Left lung (tissue), 10 donors: ENCODE data around the gene TSPAN32. TPM values are rescaled to one million over a fixed set of nuclear protein-coding genes. Genes with fewer than 3 reads are reported as not detected.

ENCODE experiments used
- ATAC-seq: fragments of 200-7000 bp; cut with Tn5 transposase; one replicate; pipeline ENCODE4 v1.9.1; 2020; ENCODE audit warnings: moderate library complexity
- DNase-seq, 4 donors: peaks; one replicate each; pipeline ENCODE4 v3.0.0-alpha.2; 2013 to 2020
- H3K27ac ChIP-seq, 2 donors: fragments of 200-600 bp; sonication (generic) in 1 of 2; one replicate each; pipeline versions ENCODE4 v1.5.0 to v1.8.0; 2020 to 2021
- H3K27me3 ChIP-seq, 2 donors: fragments of 200-600 bp; sonication (generic) in 1 of 2; one replicate each; pipeline versions ENCODE4 v1.5.0 to v1.8.0; 2020 to 2021
- H3K36me3 ChIP-seq, 2 donors: fragments of 200-600 bp; sonication (generic) in 1 of 2; one replicate each; pipeline versions ENCODE4 v1.5.0 to v1.8.0; 2020 to 2021
- H3K4me1 ChIP-seq, 2 donors: fragments of 200-600 bp; one replicate each; pipeline ENCODE4 v1.8.0; 2021
- H3K4me3 ChIP-seq, 2 donors: fragments of 200-600 bp; sonication (generic) in 1 of 2; one replicate each; pipeline versions ENCODE4 v1.5.0 to v1.8.0; 2020 to 2021; ENCODE audit warnings: mild to moderate bottlenecking in 1 of 2
- H3K9me3 ChIP-seq, 2 donors: fragments of 200-600 bp; sonication (generic) in 1 of 2; one replicate each; pipeline versions ENCODE4 v1.5.0 to v1.8.0; 2020 to 2021
- intact Hi-C, 2 donors: fragments of 100-400 bp; cut with DNase I; formaldehyde crosslinking; loops; one replicate each; pipeline versions ENCODE4 v1.11.2 to v1.14.2; 2022
- polyA plus RNA-seq, 6 donors: library from polyadenylated mRNA; unstranded; fragments of 120-200 nt; gene quantifications; one replicate each; pipeline ENCODE4 v1.2.1, GENCODE V29; 2013; ENCODE audit not compliant: insufficient read length in 6 of 6
- total RNA-seq, 2 donors: library from RNA; stranded (reverse); fragmentation: NEBNext Ultra II Directional; extraction: Animal tissue kit (Norgen Biotek cat#: 25700); gene quantifications; one replicate each; pipeline ENCODE4 v1.2.1, GENCODE V29; 2021
- TF ChIP-seq, protein P1 (sequence below), 2 donors: fragments of 200-600 bp; sonication (generic) in 1 of 2; IDR thresholded peaks; one replicate each; pipeline versions ENCODE4 v1.5.0 to v1.8.0; 2021; ENCODE audit warnings: antibody characterized with exemption in 2 of 2
- donor health status: DM: no; HTN: yes; CAD: no.
- donor health status: DM: no; HTN: no; CAD: no.

Gene TSPAN32
- total and polyA plus RNA-seq, 8 donors = 3.7 to 6.3 (median 4.2) TPM

DNA sequence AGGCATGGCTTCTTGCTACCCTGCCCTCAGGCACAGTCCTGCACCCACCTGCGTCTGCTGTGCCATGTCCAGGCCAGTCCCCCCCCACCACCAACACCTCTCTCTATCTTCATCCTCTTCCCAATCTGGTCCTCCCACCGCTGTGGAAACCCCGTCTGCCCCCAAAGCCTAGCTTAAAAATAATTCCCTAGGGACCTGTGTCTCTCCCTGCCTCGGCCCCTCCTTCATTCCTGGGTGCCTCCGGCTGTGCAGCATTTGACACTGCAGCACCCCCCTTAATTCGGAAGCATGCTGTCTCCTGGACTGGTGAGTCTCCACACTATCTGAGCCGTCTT, 28.9 kb upstream of the TSPAN32 start:
- H3K27ac ChIP-seq = no peak overlapping the region
- DNase-seq = no peak
- no peaks in the 10 kb centered on the region for H3K9me3 ChIP-seq
- TF ChIP-seq, protein P1, sequence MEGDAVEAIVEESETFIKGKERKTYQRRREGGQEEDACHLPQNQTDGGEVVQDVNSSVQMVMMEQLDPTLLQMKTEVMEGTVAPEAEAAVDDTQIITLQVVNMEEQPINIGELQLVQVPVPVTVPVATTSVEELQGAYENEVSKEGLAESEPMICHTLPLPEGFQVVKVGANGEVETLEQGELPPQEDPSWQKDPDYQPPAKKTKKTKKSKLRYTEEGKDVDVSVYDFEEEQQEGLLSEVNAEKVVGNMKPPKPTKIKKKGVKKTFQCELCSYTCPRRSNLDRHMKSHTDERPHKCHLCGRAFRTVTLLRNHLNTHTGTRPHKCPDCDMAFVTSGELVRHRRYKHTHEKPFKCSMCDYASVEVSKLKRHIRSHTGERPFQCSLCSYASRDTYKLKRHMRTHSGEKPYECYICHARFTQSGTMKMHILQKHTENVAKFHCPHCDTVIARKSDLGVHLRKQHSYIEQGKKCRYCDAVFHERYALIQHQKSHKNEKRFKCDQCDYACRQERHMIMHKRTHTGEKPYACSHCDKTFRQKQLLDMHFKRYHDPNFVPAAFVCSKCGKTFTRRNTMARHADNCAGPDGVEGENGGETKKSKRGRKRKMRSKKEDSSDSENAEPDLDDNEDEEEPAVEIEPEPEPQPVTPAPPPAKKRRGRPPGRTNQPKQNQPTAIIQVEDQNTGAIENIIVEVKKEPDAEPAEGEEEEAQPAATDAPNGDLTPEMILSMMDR (IDR thresholded peaks at IDR 0.05) = no peak
- peaks cover 19 to 47% of the 10 kb centered on the region in 2 donors for H3K27me3 ChIP-seq
- no peaks in the 10 kb centered on the region for H3K36me3 ChIP-seq
- no peak for ATAC-seq
- H3K4me3 ChIP-seq = no peak overlapping the region
- peaks cover 10 to 32% of the 10 kb centered on the region in 2 donors for H3K4me1 ChIP-seq
- intact Hi-C loops = no loop called here

DNA sequence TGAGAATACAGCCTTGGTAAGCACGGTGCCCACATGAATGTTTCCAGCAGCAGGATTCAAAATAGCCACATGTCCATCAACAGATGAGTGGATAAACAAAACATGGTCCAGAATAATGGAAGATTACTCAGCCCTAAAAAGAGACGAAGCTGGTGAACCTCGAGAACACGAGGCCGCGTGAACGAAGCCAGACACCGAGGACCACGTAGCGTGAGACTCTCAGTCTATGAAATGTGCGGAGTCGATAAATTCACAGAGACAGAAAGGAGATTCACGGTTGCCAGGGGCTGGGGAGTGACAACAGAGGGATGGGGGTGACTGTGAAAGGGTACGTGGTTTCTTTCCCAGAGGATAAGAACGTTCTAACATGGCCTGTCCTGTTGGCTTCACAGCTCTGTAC, 28.5 kb upstream of the TSPAN32 start:
- no peak overlapping the region for H3K4me3 ChIP-seq
- H3K36me3 ChIP-seq = no peaks in the 10 kb centered on the region
- TF ChIP-seq, protein P1 (IDR thresholded peaks at IDR 0.05) = no peak
- H3K9me3 ChIP-seq = no peaks in the 10 kb centered on the region
- H3K4me1 ChIP-seq = peaks cover 10 to 30% of the 10 kb centered on the region in 2 donors
- intact Hi-C loops = no loop called here
- DNase-seq (no peak), ATAC-seq (no peak)
- peaks cover 19 to 43% of the 10 kb centered on the region in 2 donors for H3K27me3 ChIP-seq
- H3K27ac ChIP-seq = no peak overlapping the region

DNA sequence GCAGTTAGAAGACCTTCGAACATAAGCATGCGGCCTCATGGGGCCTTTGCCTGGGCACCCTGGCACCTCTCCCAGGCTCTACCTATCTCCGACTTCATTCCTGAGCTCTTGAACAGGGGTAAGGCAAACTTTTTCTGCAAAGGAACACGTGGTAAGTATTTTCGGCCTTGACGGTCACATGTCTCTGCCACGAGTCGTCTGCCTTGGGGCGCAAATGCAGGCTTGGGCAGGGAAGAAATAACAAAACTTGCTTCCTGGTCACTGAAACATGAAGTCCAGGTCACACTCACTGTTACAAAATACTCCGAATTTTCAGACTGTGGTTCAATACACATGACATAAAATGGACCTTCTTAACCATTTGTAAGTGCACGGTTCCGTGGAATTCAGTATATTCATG, 28.0 kb upstream of the TSPAN32 start:
- ATAC-seq = no peak
- DNase-seq = no peak
- Histone ChIP-seq H3K9me3 (no peaks in the 10 kb centered on the region), H3K27me3 (peaks cover 19 to 38% of the 10 kb centered on the region in 2 donors), H3K36me3 (no peaks in the 10 kb centered on the region), H3K4me3 (no peak overlapping the region), H3K27ac (no peak overlapping the region), H3K4me1 (peaks cover 10 to 25% of the 10 kb centered on the region in 2 donors)
- TF ChIP-seq, protein P1 (IDR thresholded peaks at IDR 0.05) = no peak
- intact Hi-C loops = no loop called here

DNA sequence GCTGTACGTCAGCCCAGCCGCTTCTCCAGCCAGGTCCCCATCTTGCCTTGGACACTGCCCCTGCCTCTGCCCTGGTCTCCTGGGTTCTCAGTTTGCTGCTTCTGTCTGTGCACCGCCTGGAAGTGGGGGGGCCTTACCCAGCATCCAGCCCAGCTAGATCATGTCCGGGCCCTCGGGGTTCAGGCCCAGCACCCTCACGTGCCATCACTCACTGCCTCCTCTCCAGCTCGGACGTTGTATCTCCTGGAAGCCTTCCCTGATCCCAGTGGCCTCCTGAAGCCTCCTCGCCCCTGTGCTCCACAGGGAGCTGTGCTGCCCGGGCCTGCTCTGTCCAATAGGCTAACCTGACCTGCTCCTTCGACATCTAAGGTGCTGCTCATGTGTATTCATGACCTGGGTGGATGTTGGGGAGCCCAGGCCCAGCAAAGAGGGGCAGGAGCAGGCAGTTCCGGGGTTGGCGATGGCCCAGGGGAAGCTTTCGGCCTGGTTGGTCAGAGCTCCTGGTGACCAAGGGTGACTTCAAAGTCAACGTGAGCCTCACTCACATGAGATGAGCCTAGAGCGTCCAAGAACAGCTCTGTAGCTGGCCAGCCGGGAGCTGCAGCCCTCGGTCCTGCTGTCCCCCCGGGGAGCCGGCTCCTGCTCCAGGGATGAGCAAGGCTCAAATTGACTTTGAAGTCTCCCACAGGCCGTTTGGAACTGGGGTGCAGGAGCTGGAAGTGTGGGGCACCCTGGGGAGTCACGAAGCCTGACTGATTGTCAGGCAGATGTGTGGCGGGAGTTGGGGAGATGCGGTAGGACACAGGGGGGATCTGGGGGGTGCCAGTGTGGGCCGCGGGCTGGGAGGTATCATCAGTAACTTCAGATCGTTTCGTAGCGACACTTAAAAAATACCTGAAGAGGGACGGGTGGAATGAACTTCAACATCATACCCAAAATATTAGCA, 26.2 kb upstream of the TSPAN32 start:
- H3K9me3 ChIP-seq = peaks cover 0 to 13% of the 10 kb centered on the region in 2 donors
- H3K4me3 ChIP-seq = no peak overlapping the region
- ATAC-seq (no peak), DNase-seq (no peak)
- intact Hi-C loops = no loop called here
- no peaks in the 10 kb centered on the region for H3K36me3 ChIP-seq
- peaks cover 3 to 8% of the 10 kb centered on the region in 2 donors for H3K4me1 ChIP-seq
- no peak overlapping the region for H3K27ac ChIP-seq
- TF ChIP-seq, protein P1 (IDR thresholded peaks at IDR 0.05) = no peak
- peaks cover 12 to 20% of the 10 kb centered on the region in 2 donors for H3K27me3 ChIP-seq

DNA sequence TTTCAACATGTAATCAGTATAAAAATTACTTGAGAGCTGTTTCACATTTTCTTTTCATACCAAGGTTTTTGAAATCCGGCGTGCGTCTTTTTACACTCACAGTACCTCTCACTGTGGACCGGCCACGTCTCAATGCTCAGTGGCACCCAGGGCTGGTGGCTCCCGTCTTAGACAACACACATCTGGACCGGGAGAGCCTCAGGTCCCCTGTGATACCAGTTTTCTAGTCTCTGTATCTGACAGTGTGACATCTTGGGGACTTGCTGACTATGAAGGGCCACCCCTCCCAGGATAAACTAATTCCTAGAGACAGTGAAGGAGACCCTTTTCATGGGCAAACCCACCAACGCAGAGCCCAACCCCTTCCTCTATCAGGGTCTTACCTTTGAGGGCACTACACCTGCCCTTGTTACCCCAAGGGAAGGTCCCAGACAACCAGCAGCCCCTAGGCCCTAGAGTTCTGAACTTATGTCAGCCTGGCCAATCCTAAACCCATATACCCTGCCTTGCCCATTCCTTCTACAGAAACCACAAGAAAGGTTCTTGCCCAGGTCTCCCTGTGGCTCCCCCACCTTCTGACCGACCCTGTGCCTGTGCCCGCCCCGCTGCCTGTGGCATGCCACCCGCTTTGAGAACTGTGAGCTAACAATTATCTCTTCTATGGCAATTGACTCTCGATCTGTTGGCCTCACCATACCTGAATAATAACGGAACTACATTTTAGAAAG, 25.4 kb upstream of the TSPAN32 start:
- TF ChIP-seq, protein P1 (IDR thresholded peaks at IDR 0.05) = no peak
- peaks cover 3 to 12% of the 10 kb centered on the region in 2 donors for H3K27me3 ChIP-seq
- ATAC-seq (no peak), DNase-seq (no peak)
- H3K9me3 ChIP-seq = peaks cover 0 to 18% of the 10 kb centered on the region in 2 donors
- no peaks in the 10 kb centered on the region for H3K36me3 ChIP-seq
- intact Hi-C loops = no loop called here
- no peak overlapping the region for H3K4me3 ChIP-seq
- no peak overlapping the region for H3K27ac ChIP-seq
- no peaks in the 10 kb centered on the region for H3K4me1 ChIP-seq
